22Rv1 (cell line): ENCODE measurements around the gene LRP8.

Experiments used
- CTCF ChIP-seq: fragments of 450-650 bp; IDR thresholded peaks from 2 replicates; pipeline ENCODE4 v1.5.1; 2017; ENCODE audit warnings: mild to moderate bottlenecking
- ZFX ChIP-seq: fragments of 450-650 bp; IDR thresholded peaks from 2 replicates; pipeline ENCODE4 v1.6.1; 2017; ENCODE audit warnings: antibody characterized with exemption, borderline replicate concordance

GRCh38 chr1:53332186-53332564, 4.3 kb upstream of the LRP8 start:
- TF ChIP-seq CTCF = no peak
- TF ChIP-seq ZFX = no peak
